Panc1 (cell line): Measurements from ENCODE around the gene RAB23. TPM values are rescaled to one million over a fixed set of nuclear protein-coding genes. Genes with fewer than 3 reads are reported as not detected.

Experiments used
- ATAC-seq: fragments of 200-7000 bp; cut with Tn5 transposase; 2 replicates; pipeline ENCODE4 v1.9.1; 2020; ENCODE audit warnings: mild to moderate bottlenecking, moderate library complexity
- Bru-seq: library from RNA; stranded (reverse); fragments of 400-500 nt; gene quantifications from one replicate; lab custom pipeline; 2021; lab: Mats Ljungman, UMichigan
- BruChase-seq, 2 experiments: library from RNA; stranded (reverse); fragments of 400-500 nt; gene quantifications; one replicate each; lab custom pipeline; 2021; lab: Mats Ljungman, UMichigan
- BruUV-seq: library from RNA; stranded (reverse); fragments of 400-500 nt; replicated peaks from 2 replicates; lab custom pipeline; 2021; lab: Mats Ljungman, UMichigan
- CTCF ChIA-PET: fragments of 300-600 bp; sonication (Branson Sonifier 250); formaldehyde crosslinking; loops from one replicate; lab custom pipeline; 2022; ENCODE audit warnings: antibody characterized with exemption; lab: Charles Lee
- POLR2A ChIA-PET: fragments of 300-600 bp; sonication (Branson Sonifier 250); formaldehyde crosslinking; loops from one replicate; lab custom pipeline; 2022; ENCODE audit warnings: antibody characterized with exemption; lab: Charles Lee
- DNase-seq: peaks from one replicate; pipeline ENCODE4 v3.0.0-alpha.2; 2010; ENCODE audit warnings: low read depth, low spot score
- H3K27ac ChIP-seq: 2 replicates; pipeline ENCODE4 v1.5.1; 2011; ENCODE audit warnings: mild to moderate bottlenecking, low read length, inconsistent platforms
- H3K27me3 ChIP-seq: fragments of 200-500 bp; sonication (Bioruptor generic); 2 replicates; pipeline ENCODE4 v1.6.0; 2014; ENCODE audit warnings: low read length, inconsistent platforms; ENCODE audit not compliant: control insufficient read depth, insufficient read depth
- H3K36me3 ChIP-seq: fragments of 200-500 bp; sonication (Bioruptor generic); 2 replicates; pipeline ENCODE4 v1.5.1; 2014; ENCODE audit warnings: inconsistent platforms, mild to moderate bottlenecking, low read length, moderate library complexity; ENCODE audit not compliant: control insufficient read depth, insufficient read depth
- H3K4me1 ChIP-seq: 2 replicates; pipeline ENCODE4 v1.5.1; 2011; ENCODE audit warnings: inconsistent platforms, mild to moderate bottlenecking, low read length, moderate library complexity; ENCODE audit not compliant: control insufficient read depth, insufficient read depth
- H3K4me3 ChIP-seq, 2 experiments: 2 replicates each; pipeline ENCODE4 v1.5.1; 2011 to 2012; ENCODE audit warnings: low read depth in 2 of 2, low read length in 2 of 2, mild to moderate bottlenecking in 2 of 2, inconsistent platforms in 1 of 2, moderate library complexity in 1 of 2
- H3K9me3 ChIP-seq: fragments of 200-500 bp; sonication (Bioruptor generic); 2 replicates; pipeline ENCODE4 v1.5.1; 2014; ENCODE audit warnings: low read depth, mild to moderate bottlenecking, inconsistent platforms, low read length, moderate library complexity; ENCODE audit not compliant: control insufficient read depth, insufficient read depth
- CTCF ChIP-seq: fragments of 450-650 bp; IDR thresholded peaks from 2 replicates; pipeline ENCODE4 v1.5.1; 2017; ENCODE audit warnings: mild to moderate bottlenecking
- POLR2AphosphoS5 ChIP-seq: IDR thresholded peaks from 2 replicates; pipeline ENCODE4 v1.6.1; 2012; ENCODE audit warnings: mild to moderate bottlenecking, low read depth, low read length, moderate library complexity
- SIN3A ChIP-seq: IDR thresholded peaks from 2 replicates; pipeline ENCODE4 v1.6.1; 2012; ENCODE audit warnings: low read depth, mild to moderate bottlenecking, low read length, moderate library complexity, borderline replicate concordance; ENCODE audit not compliant: insufficient read depth
- TCF7L2 ChIP-seq: IDR thresholded peaks from 2 replicates; pipeline ENCODE4 v1.6.1; 2011; ENCODE audit warnings: mild to moderate bottlenecking, low read depth, low read length, inconsistent platforms
- in situ Hi-C: cut with HindIII; loops from 2 replicates; pipeline ENCODE4 v1.10.0; 2016; ENCODE audit warnings: low sequenced_read_pairs, low pct_unique_long_range_greater_than_20kb
- intact Hi-C: fragments of 100-400 bp; cut with micrococcal nuclease; formaldehyde crosslinking; loops from one replicate; pipeline ENCODE4 v1.10.0; 2022; ENCODE audit not compliant: unreplicated experiment
- long read RNA-seq: library from polyadenylated mRNA; unstranded; transcript quantifications from one replicate; pipeline ENCODE4 v2.0.0, GENCODE V29; 2021; ENCODE audit not compliant: unreplicated experiment
- polyA plus RNA-seq: library from polyadenylated mRNA; unstranded; fragments of >200 nt; gene quantifications from one replicate; pipeline ENCODE4 v1.2.1, GENCODE V29; 2012; ENCODE audit warnings: missing spikeins; ENCODE audit not compliant: insufficient read length
- total RNA-seq: library from RNA; stranded (reverse); gene quantifications from one replicate; pipeline ENCODE4 v1.2.1, GENCODE V29; 2021; ENCODE audit not compliant: unreplicated experiment
- TF ChIP-seq, protein P1 (sequence below), 2 experiments: IDR thresholded peaks; 2 replicates each; pipeline ENCODE4 v1.6.1; 2011 to 2012; ENCODE audit warnings: low read depth in 2 of 2, control low read depth in 1 of 2, low read length in 1 of 2, mild to moderate bottlenecking in 1 of 2, moderate library complexity in 1 of 2; ENCODE audit not compliant: insufficient read depth in 1 of 2

Gene RAB23
- total RNA-seq (25.5 TPM), Bru-seq, nascent RNA (percentile 77 among the genes with signal in this experiment), BruChase-seq, experiment 1, labeled RNA remaining after a 2-hour chase (percentile 86 among the genes with signal in this experiment), BruChase-seq, experiment 2, labeled RNA remaining after a 6-hour chase (percentile 85 among the genes with signal in this experiment)
- polyA plus RNA-seq: 11.0 TPM
- long read RNA-seq, full-length matches to known transcripts: 98 of 120 reads
- long read RNA-seq, partial matches to known transcripts: 1 of 120 reads
- long read RNA-seq, other reads (novel, unspliced or antisense): 21 of 120 reads

DNA sequence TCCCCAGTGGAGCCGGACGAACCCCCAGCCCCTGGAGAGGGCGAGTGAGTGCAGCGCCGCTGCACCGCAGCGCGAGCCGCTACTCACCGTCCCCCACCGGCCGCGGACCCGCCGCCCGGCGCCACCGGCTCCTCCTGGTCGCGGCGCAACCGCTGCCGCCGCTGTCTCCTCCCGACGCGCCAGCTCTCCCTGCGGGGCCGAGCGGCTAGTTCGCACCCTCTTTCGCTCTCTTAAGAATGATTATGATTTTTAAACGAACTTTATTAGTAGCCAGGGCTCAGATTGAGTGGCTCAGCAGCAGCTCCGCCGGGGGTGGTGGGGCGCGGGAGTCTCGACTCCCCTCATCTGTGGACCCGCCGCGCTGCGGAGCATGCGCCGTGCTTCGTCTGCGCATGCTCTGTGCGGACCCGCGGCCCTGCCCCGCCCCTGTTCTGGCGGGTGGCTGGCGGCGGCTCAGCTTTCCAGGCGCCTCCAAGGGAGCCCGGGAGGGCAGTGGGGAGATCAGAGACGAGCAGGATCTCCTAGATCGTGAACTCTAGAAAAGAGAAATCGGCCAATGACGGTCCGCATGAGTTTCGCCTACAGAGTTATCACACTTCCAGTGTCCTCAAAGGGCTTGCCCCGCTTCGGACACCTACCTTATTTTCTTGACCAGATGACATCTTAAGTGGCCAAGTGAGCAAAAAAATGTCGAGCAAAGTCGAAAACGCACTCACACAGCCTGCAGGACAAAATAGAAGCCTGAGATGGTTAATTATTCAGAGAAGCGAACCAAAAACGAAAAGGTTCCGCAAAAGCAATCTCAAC is at the start of gene RAB23:
Gene RAB23, minus strand, starts transcription at position 372 of the 807 bp plus-strand sequence. CDS start 11,927 bp downstream, outside the sequence.
- BruUV-seq: no TSS peak
- Histone ChIP-seq H3K27ac (peak within 1 kb of the TSS; percentile 91), H3K4me1 (peaks cover 6% of the 10 kb centered on the region; the same call in 1 of the 2 replicates), H3K4me3 (peak within 1 kb of the TSS; percentile 75), H3K36me3 (no peaks in the 10 kb centered on the region; the same call in 1 of the 2 replicates), H3K27me3 (no peaks in the 10 kb centered on the region), H3K9me3 (no peaks in the 10 kb centered on the region)
- TF ChIP-seq CTCF (peak; percentile 49), POLR2AphosphoS5 (peak; percentile 91), SIN3A (peak; percentile 82), TCF7L2 (peak; percentile 43; the same call in 1 of the 2 replicates)
- TF ChIP-seq, protein P1, sequence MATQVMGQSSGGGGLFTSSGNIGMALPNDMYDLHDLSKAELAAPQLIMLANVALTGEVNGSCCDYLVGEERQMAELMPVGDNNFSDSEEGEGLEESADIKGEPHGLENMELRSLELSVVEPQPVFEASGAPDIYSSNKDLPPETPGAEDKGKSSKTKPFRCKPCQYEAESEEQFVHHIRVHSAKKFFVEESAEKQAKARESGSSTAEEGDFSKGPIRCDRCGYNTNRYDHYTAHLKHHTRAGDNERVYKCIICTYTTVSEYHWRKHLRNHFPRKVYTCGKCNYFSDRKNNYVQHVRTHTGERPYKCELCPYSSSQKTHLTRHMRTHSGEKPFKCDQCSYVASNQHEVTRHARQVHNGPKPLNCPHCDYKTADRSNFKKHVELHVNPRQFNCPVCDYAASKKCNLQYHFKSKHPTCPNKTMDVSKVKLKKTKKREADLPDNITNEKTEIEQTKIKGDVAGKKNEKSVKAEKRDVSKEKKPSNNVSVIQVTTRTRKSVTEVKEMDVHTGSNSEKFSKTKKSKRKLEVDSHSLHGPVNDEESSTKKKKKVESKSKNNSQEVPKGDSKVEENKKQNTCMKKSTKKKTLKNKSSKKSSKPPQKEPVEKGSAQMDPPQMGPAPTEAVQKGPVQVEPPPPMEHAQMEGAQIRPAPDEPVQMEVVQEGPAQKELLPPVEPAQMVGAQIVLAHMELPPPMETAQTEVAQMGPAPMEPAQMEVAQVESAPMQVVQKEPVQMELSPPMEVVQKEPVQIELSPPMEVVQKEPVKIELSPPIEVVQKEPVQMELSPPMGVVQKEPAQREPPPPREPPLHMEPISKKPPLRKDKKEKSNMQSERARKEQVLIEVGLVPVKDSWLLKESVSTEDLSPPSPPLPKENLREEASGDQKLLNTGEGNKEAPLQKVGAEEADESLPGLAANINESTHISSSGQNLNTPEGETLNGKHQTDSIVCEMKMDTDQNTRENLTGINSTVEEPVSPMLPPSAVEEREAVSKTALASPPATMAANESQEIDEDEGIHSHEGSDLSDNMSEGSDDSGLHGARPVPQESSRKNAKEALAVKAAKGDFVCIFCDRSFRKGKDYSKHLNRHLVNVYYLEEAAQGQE (IDR thresholded peaks at IDR 0.05; ENCODE audit: insufficient read depth in 1 of 2, low read depth in 2 of 2, low read length in 1 of 2): no peak
- DNase-seq (peak; percentile 54), ATAC-seq (peak; percentile 94)
- ChIA-PET POLR2A (no interaction called here), CTCF (interaction anchor here (0.7 kb wide), 2 partner anchors 12 to 24 kb away, joined by 3 to 4 read pairs; no protein-coding TSS in a partner anchor)
- intact Hi-C loops: no loop called here
- in situ Hi-C loops: no loop called here

GRCh38 chr6:57268294-57268640 is 46.2 kb upstream of the RAB23 start:
- no peak overlapping the region for H3K4me3 ChIP-seq
- POLR2A ChIA-PET: no interaction called here
- in situ Hi-C loops: no loop called here

More at GRCh38 chr6:57268294-57268640, 46.2 kb upstream of the RAB23 start:
- CTCF ChIA-PET: no interaction called here
- TF ChIP-seq CTCF (0 out of 2 replicates have a peak, but pooled peaks have one; percentile 33), POLR2AphosphoS5 (no peak)
- no peaks in the 10 kb centered on the region for H3K9me3 ChIP-seq
- H3K4me1 ChIP-seq: no peaks in the 10 kb centered on the region; the same call in 1 of the 2 replicates
- H3K27me3 ChIP-seq: no peaks in the 10 kb centered on the region
- no TSS peak for BruUV-seq
- intact Hi-C loops: loop anchor here (1.0 kb wide), 1 partner anchor 48 kb away; no protein-coding TSS in a partner anchor
- no peak overlapping the region for H3K27ac ChIP-seq
- DNase-seq (no peak), ATAC-seq (no peak)
- H3K36me3 ChIP-seq: no peaks in the 10 kb centered on the region
